Measurements from ENCODE around the gene HMGN1.

The HMGN1 gene

GRCh38 chr21:39363607-39364555 is 15.0 kb upstream of the HMGN1 start:
- Histone ChIP-seq H3K79me2 (ENCODE audit: insufficient read depth, low read length) (no peaks in the 10 kb centered on the region), H3K4me1 (ENCODE audit: insufficient read depth, low read length, severe bottlenecking) (no peaks in the 10 kb centered on the region), H4K20me1 (ENCODE audit: insufficient read depth, low read length) (no peaks in the 10 kb centered on the region), H3K9ac (ENCODE audit: low read length) (no peak overlapping the region), H2AFZ (ENCODE audit: low read length) (no peak overlapping the region), H3K27ac (ENCODE audit: low read depth, low read length, poor library complexity, severe bottlenecking) (no peak overlapping the region), H3F3A (ENCODE audit: insufficient read depth, low read length) (no peaks in the 10 kb centered on the region), H3K9me3 (ENCODE audit: low read length) (peaks cover 4% of the 10 kb centered on the region; the same call in 1 of the 2 replicates), H3K4me2 (ENCODE audit: low read length) (no peak overlapping the region), H3K36me3 (ENCODE audit: insufficient read depth, low read length) (no peaks in the 10 kb centered on the region), H3K9me2 (ENCODE audit: low read depth, low read length) (no peaks in the 10 kb centered on the region), H3K4me3 (ENCODE audit: low read depth, low read length, poor library complexity, severe bottlenecking) (no peak overlapping the region), H3K27me3 (ENCODE audit: insufficient read depth, low read length) (no peaks in the 10 kb centered on the region)
- TF ChIP-seq EZH2 (IDR thresholded peaks at IDR 0.05; ENCODE audit: borderline replicate concordance, low read length) (no peak), CTCF (IDR thresholded peaks at IDR 0.05; ENCODE audit: low read length) (no peak)

GRCh38 chr21:39362733-39363132 is 13.8 kb upstream of the HMGN1 start:
- Histone ChIP-seq H3K27me3 (ENCODE audit: insufficient read depth, low read length) (no peaks in the 10 kb centered on the region), H3K9ac (ENCODE audit: low read length) (no peak overlapping the region), H3K4me2 (ENCODE audit: low read length) (no peak overlapping the region), H3K27ac (ENCODE audit: low read depth, low read length, poor library complexity, severe bottlenecking) (no peak overlapping the region), H2AFZ (ENCODE audit: low read length) (no peak overlapping the region), H3K9me3 (ENCODE audit: low read length) (peaks cover 2% of the 10 kb centered on the region; the same call in 1 of the 2 replicates), H3K9me2 (ENCODE audit: low read depth, low read length) (no peaks in the 10 kb centered on the region), H3K4me3 (ENCODE audit: low read depth, low read length, poor library complexity, severe bottlenecking) (no peak overlapping the region), H3K36me3 (ENCODE audit: insufficient read depth, low read length) (no peaks in the 10 kb centered on the region), H3K79me2 (ENCODE audit: insufficient read depth, low read length) (no peaks in the 10 kb centered on the region), H3K4me1 (ENCODE audit: insufficient read depth, low read length, severe bottlenecking) (no peaks in the 10 kb centered on the region), H4K20me1 (ENCODE audit: insufficient read depth, low read length) (no peaks in the 10 kb centered on the region), H3F3A (ENCODE audit: insufficient read depth, low read length) (no peaks in the 10 kb centered on the region)
- TF ChIP-seq CTCF (IDR thresholded peaks at IDR 0.05; ENCODE audit: low read length) (no peak), EZH2 (IDR thresholded peaks at IDR 0.05; ENCODE audit: borderline replicate concordance, low read length) (no peak)

GRCh38 chr21:39359382-39359781 is 10.5 kb upstream of the HMGN1 start:
- H3K4me1 ChIP-seq (ENCODE audit: insufficient read depth, low read length, severe bottlenecking): no peaks in the 10 kb centered on the region
- no peaks in the 10 kb centered on the region for H3K36me3 ChIP-seq (ENCODE audit: insufficient read depth, low read length)
- TF ChIP-seq CTCF (IDR thresholded peaks at IDR 0.05; ENCODE audit: low read length) (no peak), EZH2 (IDR thresholded peaks at IDR 0.05; ENCODE audit: borderline replicate concordance, low read length) (no peak)
- no peak overlapping the region for H3K4me2 ChIP-seq (ENCODE audit: low read length)
- H3K9me2 ChIP-seq (ENCODE audit: low read depth, low read length): no peaks in the 10 kb centered on the region
- no peaks in the 10 kb centered on the region for H3K79me2 ChIP-seq (ENCODE audit: insufficient read depth, low read length)
- no peaks in the 10 kb centered on the region for H4K20me1 ChIP-seq (ENCODE audit: insufficient read depth, low read length)
- no peak overlapping the region for H3K4me3 ChIP-seq (ENCODE audit: low read depth, low read length, poor library complexity, severe bottlenecking)
- no peaks in the 10 kb centered on the region for H3F3A ChIP-seq (ENCODE audit: insufficient read depth, low read length)
- no peak overlapping the region for H2AFZ ChIP-seq (ENCODE audit: low read length)
- no peak overlapping the region for H3K27ac ChIP-seq (ENCODE audit: low read depth, low read length, poor library complexity, severe bottlenecking)
- no peaks in the 10 kb centered on the region for H3K27me3 ChIP-seq (ENCODE audit: insufficient read depth, low read length)
- no peaks in the 10 kb centered on the region for H3K9me3 ChIP-seq (ENCODE audit: low read length)
- no peak overlapping the region for H3K9ac ChIP-seq (ENCODE audit: low read length)
